22Rv1 (cell line): ENCODE data around the gene NPAT.

Experiments
- CTCF ChIP-seq: fragments of 450-650 bp; IDR thresholded peaks from 2 replicates; pipeline ENCODE4 v1.5.1; 2017; ENCODE audit warnings: mild to moderate bottlenecking
- ZFX ChIP-seq: fragments of 450-650 bp; IDR thresholded peaks from 2 replicates; pipeline ENCODE4 v1.6.1; 2017; ENCODE audit warnings: antibody characterized with exemption, borderline replicate concordance

- TF ChIP-seq CTCF: no peak
- TF ChIP-seq ZFX: no peak
These were observed 1.6 kb downstream of the NPAT start for GRCh38 chr11:108220721-108221336.
